GM15510 (cell line): ENCODE measurements around the gene ADCYAP1R1.

Experiments
- POLR2A ChIP-seq: IDR thresholded peaks from 3 replicates; pipeline ENCODE4 v1.6.1; 2011; ENCODE audit warnings: borderline replicate concordance; ENCODE audit not compliant: insufficient read length; ENCODE audit errors: extremely low read depth

The ADCYAP1R1 gene

GRCh38 chr7:31083210-31083786, 31.2 kb downstream of the ADCYAP1R1 start:
- no peak for TF ChIP-seq POLR2A

- TF ChIP-seq POLR2A, result no peak
Observed at GRCh38 chr7:31084226-31084625, 32.1 kb downstream of the ADCYAP1R1 start.

- no peak for TF ChIP-seq POLR2A
Observed at GRCh38 chr7:31087351-31087750, 35.2 kb downstream of the ADCYAP1R1 start.

GRCh38 chr7:31091924-31092434, 39.9 kb downstream of the ADCYAP1R1 start:
- TF ChIP-seq POLR2A, result no peak

DNA sequence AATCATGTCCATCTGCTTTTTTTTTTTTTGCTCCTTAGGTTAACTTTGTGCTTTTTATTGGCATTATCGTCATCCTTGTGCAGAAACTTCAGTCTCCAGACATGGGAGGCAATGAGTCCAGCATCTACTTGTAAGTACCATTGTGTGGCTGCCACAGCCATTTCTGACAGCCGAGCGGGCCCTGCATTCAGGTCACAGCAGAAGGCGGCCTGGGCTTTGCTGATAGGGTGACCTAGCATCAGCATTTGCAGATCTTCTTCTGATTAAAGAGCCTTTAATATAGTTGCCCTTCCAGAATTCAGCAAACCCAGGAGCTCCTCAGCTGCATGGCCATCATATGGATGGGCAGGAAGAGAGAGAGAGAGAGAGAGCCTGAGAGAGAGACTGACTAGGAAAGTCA, 40.5 kb downstream of the ADCYAP1R1 start:
- no peak for TF ChIP-seq POLR2A

- TF ChIP-seq POLR2A, result no peak
Observed at GRCh38 chr7:31093282-31093681, 41.2 kb downstream of the ADCYAP1R1 start.

DNA sequence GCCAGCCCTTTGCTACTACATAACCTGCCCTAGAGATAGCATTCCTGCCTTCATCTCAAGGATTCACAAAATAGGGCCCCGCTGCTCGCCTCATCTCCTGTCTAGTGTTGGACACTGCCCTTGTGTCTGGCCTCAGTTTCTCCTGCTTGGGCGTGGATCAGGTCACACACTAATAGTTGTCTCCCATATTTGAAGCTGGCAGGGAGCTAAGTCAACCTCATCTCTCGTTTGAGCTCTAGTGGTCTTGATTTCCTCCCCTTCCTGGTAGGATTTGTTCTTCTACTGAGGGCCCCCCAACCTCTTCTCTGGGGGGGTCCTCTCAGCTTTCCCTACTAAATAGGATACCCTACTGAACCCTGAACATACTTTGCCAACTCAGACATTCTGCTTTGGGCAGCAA, 42.2 kb downstream of the ADCYAP1R1 start:
- TF ChIP-seq POLR2A, result no peak

DNA sequence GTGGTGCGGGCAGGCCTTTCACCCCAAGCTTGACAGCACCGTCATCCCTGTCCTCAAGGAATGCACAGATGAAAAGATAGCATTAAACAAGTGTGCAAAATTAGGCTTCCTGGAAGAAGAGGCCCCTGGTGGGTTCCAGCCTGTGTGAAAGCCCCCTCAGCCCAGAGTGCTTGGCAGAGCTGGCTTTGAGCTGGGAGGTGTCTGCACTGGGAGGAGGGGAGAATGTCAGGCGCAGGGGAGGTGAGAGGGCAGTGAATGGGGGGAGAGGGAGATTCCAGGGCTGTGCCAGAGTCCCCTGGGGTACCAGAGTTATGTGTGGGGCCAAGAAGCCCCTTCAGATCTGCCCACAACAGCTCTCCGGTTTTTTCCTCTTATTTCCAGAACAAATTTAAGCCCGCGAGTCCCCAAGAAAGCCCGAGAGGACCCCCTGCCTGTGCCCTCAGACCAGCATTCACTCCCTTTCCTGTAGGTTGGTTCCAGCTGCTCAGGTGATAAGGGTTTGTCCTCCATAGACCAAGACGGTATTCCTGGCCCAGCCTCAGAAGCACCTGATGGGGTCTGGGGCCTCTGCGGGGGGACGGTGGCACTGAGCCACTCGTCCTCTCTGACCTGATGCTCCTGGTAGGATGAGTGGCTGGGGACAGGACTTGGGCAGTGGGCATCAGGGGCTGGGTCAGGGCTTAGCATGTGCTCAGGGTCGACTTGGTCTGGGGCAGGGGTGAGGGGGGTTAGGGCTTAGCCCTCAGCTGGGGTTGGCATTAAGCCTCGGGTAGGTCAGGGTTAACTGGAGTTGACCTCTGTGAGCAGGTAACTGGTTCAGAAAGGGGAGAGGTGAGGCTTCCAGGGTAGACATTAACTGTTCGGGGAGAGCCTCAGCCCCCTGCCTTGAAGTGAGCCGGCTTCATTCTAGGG, 43.4 kb downstream of the ADCYAP1R1 start:
- no peak for TF ChIP-seq POLR2A

DNA sequence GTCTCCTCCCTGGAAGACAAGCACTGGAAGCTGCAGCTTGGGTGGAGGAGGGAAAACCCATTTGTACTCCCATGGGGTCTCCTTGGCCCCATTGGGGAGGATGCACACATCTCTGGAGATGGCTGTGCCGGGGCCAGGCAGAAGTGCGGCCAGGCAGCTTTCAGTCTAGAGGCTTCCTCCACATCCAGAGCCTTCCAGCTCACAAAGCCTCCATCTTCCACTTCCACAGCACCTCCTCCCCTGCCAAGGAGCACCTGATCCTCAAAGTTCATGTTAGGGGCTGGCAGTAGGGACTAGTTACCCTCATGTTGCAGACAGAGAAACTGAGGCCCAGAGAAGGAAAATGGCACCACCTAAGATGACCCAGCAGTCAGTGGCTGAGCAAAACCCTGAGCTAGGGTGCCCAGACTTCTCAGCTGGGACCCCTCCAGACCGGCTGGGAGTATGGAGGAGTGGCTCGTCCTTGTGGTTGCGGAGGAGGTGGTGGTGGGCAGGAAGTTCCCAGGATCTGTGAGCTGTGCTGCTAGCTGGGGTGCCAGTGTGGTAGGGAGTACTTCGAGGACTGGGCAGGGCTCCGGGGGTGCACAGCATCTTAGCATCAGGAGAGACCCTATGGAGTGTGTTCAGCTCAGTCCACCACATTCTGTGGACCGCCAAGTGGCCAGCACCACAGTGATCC, 44.2 kb downstream of the ADCYAP1R1 start:
- no peak for TF ChIP-seq POLR2A

DNA sequence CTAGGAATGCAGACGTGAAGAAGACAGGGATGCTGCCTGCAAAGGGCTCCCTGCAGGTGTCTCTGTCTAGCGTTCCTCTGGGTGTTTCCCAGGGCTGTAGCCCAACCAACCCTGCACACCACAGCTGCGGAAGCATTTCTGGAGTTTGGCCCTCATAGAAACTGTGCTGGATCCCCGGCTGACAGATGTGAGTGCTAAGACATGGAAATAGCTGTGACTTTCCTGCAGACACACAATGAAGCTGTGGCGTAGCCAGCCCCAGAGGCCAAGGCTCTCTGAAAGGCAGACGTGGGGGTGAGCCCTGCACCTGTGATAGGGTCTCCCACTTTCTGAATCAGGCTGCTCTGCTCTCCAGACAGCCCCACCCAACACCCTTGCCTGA, 44.8 kb downstream of the ADCYAP1R1 start:
- TF ChIP-seq POLR2A, result no peak

GRCh38 chr7:31098642-31099360, 46.7 kb downstream of the ADCYAP1R1 start:
- no peak for TF ChIP-seq POLR2A

- TF ChIP-seq POLR2A, result no peak
Observed at GRCh38 chr7:31099451-31100444, 47.6 kb downstream of the ADCYAP1R1 start.

- TF ChIP-seq POLR2A, result no peak
Observed at GRCh38 chr7:31100445-31100844, 48.3 kb downstream of the ADCYAP1R1 start.

GRCh38 chr7:31100871-31101270, 48.8 kb downstream of the ADCYAP1R1 start:
- TF ChIP-seq POLR2A, result no peak

GRCh38 chr7:31101544-31101943, 49.4 kb downstream of the ADCYAP1R1 start:
- TF ChIP-seq POLR2A, result no peak
